ENCODE measurements around the gene COL4A2.

Gene COL4A2

GRCh38 chr13:110294146-110294545 is 12.9 kb upstream of the COL4A2 start:
- H3K27me3 ChIP-seq (ENCODE audit: insufficient read depth, low read length) = no peaks in the 10 kb centered on the region
- no peaks in the 10 kb centered on the region for H3K36me3 ChIP-seq (ENCODE audit: insufficient read depth, low read depth, low read length)
- peaks cover 8% of the 10 kb centered on the region; the same call in 1 of the 2 replicates for H3K4me1 ChIP-seq (ENCODE audit: insufficient read depth, low read length)
- H3K9me3 ChIP-seq (ENCODE audit: insufficient read depth, low read depth, low read length) = no peaks in the 10 kb centered on the region
- no peak overlapping the region for H3K4me3 ChIP-seq (ENCODE audit: low read length)
- H3K27ac ChIP-seq (ENCODE audit: low read length) = no peak overlapping the region
- no peak overlapping the region for H3K9ac ChIP-seq (ENCODE audit: low read depth, low read length)

DNA sequence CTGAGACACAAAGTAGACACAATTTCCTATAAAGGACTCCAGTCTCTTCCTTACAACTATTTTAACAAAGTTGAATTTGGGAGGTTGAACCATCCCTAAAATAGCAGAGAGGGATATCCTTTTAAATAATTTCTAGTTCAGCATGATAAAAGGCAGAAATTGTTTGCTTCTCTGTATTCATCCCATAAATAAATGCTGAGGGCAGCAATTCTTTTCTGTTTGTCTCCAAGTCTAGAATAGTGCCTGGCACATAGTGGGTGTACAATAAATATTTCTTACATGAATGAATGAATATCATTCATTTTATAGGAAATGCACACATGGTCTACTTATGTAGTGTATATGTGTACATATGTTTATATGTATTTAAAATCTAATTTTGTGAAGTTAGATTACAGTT is 12.5 kb upstream of the COL4A2 start:
- no peak overlapping the region for H3K4me3 ChIP-seq (ENCODE audit: low read length)
- no peak overlapping the region for H3K9ac ChIP-seq (ENCODE audit: low read depth, low read length)
- no peaks in the 10 kb centered on the region for H3K9me3 ChIP-seq (ENCODE audit: insufficient read depth, low read depth, low read length)
- no peaks in the 10 kb centered on the region for H3K36me3 ChIP-seq (ENCODE audit: insufficient read depth, low read depth, low read length)
- H3K4me1 ChIP-seq (ENCODE audit: insufficient read depth, low read length) = peaks cover 9% of the 10 kb centered on the region; the same call in 1 of the 2 replicates
- no peak overlapping the region for H3K27ac ChIP-seq (ENCODE audit: low read length)
- no peaks in the 10 kb centered on the region for H3K27me3 ChIP-seq (ENCODE audit: insufficient read depth, low read length)

DNA sequence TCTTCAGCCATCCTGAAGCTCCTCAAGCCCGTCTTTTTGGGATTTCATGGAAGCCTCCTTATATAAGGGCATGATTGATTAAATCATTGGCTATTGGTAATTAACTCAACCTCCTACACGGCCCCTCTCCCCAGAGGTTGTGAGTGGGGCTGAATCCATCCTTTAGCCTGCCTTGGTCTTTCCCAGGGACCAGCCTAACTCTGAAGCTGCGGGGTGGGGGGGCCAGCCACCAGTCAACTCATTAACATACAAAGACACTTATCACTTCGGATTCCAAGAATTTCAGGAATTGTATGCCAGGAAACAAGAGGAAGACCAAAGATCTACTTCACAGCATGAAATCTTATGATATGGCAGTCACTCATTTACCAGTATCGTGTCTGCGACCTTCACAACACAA is 10.1 kb upstream of the COL4A2 start:
- H3K36me3 ChIP-seq (ENCODE audit: insufficient read depth, low read depth, low read length) = no peaks in the 10 kb centered on the region

DNA sequence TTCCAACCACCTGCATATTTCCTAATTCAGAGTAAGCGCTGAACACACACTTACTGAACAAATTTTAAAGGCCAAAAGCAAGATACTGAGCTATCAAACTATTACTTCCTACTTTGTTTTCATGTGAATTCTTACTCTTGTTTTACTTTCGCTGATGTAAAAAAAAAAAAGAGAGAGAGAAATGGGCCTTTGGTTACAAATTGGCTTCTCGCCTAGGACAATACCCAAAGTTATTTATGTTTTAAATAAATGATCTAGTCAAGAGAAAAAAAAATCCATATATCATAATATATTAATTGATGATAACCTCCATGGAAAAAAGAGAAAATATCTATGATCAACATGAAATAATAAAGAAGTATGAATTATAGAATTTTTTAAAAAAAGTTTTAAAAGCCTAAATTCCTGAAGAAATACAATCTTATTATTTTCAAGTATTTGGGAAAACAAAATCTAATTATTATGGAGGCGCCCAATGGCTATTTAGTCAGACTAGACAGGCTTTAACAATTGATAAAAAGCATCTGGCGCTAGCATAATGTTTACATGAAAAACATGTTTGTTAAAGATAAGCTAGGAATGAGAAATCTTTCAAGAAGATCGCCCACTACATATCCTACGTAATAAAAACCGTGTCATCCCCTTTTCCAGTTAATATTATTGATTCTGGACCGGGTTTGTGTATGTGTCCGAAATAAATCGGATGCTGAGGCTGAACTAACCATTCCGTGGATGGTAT is 9.1 kb upstream of the COL4A2 start:
- Histone ChIP-seq H3K36me3 (ENCODE audit: insufficient read depth, low read depth, low read length) (no peaks in the 10 kb centered on the region), H3K4me1 (ENCODE audit: insufficient read depth, low read length) (peaks cover 9% of the 10 kb centered on the region; the same call in 1 of the 2 replicates), H3K9me3 (ENCODE audit: insufficient read depth, low read depth, low read length) (no peaks in the 10 kb centered on the region), H3K9ac (ENCODE audit: low read depth, low read length) (peak overlapping the region; percentile 50; the same call in 1 of the 2 replicates), H3K27me3 (ENCODE audit: insufficient read depth, low read length) (no peaks in the 10 kb centered on the region), H3K27ac (ENCODE audit: low read length) (no peak overlapping the region), H3K4me3 (ENCODE audit: low read length) (no peak overlapping the region)

More for the DNA sequence above, 10.1 kb upstream of the COL4A2 start:
- no peak overlapping the region for H3K4me3 ChIP-seq (ENCODE audit: low read length)
- no peaks in the 10 kb centered on the region for H3K27me3 ChIP-seq (ENCODE audit: insufficient read depth, low read length)
- no peak overlapping the region for H3K9ac ChIP-seq (ENCODE audit: low read depth, low read length)
- no peak overlapping the region for H3K27ac ChIP-seq (ENCODE audit: low read length)
- no peaks in the 10 kb centered on the region for H3K9me3 ChIP-seq (ENCODE audit: insufficient read depth, low read depth, low read length)
- peaks cover 9% of the 10 kb centered on the region; the same call in 1 of the 2 replicates for H3K4me1 ChIP-seq (ENCODE audit: insufficient read depth, low read length)

DNA sequence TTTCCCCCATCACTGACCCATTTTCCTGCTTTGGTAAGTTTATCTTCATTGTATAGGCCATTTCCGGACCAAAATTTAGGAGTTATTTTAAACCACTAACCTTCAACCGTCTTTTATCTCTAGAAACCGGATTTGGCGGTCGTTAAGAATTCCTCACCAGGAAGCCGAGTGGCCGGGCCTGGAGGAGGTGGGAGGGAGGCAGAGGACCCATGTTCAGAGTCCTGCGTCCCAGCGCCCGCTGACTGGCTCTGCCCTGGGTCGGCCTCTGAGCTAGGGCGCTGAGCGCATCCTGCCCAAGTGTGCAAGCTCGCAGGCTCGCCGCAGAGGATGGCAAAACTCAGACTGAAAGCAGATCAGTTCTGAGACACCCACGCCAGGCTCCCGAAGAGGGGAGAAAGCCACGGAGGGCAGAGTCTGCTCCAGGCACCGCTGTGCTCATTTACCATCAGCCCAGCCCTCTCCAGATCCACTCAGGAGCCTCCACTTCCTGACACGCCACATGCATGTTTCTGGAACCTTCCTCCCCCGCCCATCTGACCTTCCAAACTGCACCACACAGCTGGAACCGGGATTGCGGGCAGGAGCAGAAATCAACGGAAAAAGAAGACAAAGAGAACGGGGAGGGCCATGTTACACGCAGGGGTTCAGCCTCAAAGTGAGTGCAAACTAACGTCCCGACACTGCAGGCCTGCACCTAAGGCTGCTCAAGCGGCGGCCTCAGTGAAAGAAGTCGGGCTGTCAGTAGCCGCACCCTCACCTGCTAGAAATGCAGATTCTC is 8.4 kb upstream of the COL4A2 start:
- H3K9me3 ChIP-seq (ENCODE audit: insufficient read depth, low read depth, low read length) = no peaks in the 10 kb centered on the region
- no peaks in the 10 kb centered on the region for H3K27me3 ChIP-seq (ENCODE audit: insufficient read depth, low read length)
- H3K9ac ChIP-seq (ENCODE audit: low read depth, low read length) = peak overlapping the region; percentile 50; the same call in 1 of the 2 replicates
- peak overlapping the region; percentile 21; the same call in 1 of the 2 replicates for H3K4me3 ChIP-seq (ENCODE audit: low read length)
- peaks cover 9% of the 10 kb centered on the region; the same call in 1 of the 2 replicates for H3K4me1 ChIP-seq (ENCODE audit: insufficient read depth, low read length)
- H3K27ac ChIP-seq (ENCODE audit: low read length) = no peak overlapping the region
- H3K36me3 ChIP-seq (ENCODE audit: insufficient read depth, low read depth, low read length) = no peaks in the 10 kb centered on the region

DNA sequence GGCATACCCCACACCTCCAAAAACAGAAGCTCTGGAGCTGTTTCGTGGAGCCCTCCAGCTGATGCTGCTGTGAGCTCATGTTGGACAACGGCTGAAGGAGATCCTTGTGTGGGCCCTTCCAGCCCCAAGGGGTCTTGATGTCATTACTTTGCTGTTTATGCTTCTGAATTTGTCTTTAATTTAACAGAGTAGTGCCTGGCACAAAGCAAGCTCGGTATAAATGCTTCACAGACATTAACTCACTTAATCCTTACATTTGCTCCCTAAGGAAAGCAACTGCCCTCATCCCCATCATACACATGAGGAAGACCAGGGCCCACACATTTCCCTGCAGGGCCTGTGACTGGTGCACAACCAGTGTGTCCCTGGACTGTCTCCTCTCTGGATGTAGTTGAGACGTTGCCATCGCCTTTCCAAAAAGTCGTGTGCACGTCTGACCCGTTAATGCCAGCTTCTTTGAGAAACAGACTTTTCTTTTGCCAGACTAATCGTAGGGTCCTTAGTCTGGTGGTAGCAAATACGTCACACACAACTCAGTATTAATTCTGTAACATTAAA is 7.7 kb upstream of the COL4A2 start:
- no peaks in the 10 kb centered on the region for H3K36me3 ChIP-seq (ENCODE audit: insufficient read depth, low read depth, low read length)
- no peaks in the 10 kb centered on the region; the same call in 1 of the 2 replicates for H3K27me3 ChIP-seq (ENCODE audit: insufficient read depth, low read length)
- H3K9me3 ChIP-seq (ENCODE audit: insufficient read depth, low read depth, low read length) = no peaks in the 10 kb centered on the region
- no peak overlapping the region for H3K27ac ChIP-seq (ENCODE audit: low read length)
- no peak overlapping the region for H3K9ac ChIP-seq (ENCODE audit: low read depth, low read length)
- H3K4me1 ChIP-seq (ENCODE audit: insufficient read depth, low read length) = peaks cover 9% of the 10 kb centered on the region; the same call in 1 of the 2 replicates
- no peak overlapping the region for H3K4me3 ChIP-seq (ENCODE audit: low read length)

- H3K36me3 ChIP-seq (ENCODE audit: insufficient read depth, low read depth, low read length) = no peaks in the 10 kb centered on the region
- peaks cover 9% of the 10 kb centered on the region; the same call in 1 of the 2 replicates for H3K27me3 ChIP-seq (ENCODE audit: insufficient read depth, low read length)
- H3K9me3 ChIP-seq (ENCODE audit: insufficient read depth, low read depth, low read length) = no peaks in the 10 kb centered on the region
- peaks cover 9% of the 10 kb centered on the region; the same call in 1 of the 2 replicates for H3K4me1 ChIP-seq (ENCODE audit: insufficient read depth, low read length)
- H3K27ac ChIP-seq (ENCODE audit: low read length) = no peak overlapping the region
- H3K4me3 ChIP-seq (ENCODE audit: low read length) = no peak overlapping the region
- no peak overlapping the region for H3K9ac ChIP-seq (ENCODE audit: low read depth, low read length)
Measured at GRCh38 chr13:110300090-110300815, 6.8 kb upstream of the COL4A2 start.

DNA sequence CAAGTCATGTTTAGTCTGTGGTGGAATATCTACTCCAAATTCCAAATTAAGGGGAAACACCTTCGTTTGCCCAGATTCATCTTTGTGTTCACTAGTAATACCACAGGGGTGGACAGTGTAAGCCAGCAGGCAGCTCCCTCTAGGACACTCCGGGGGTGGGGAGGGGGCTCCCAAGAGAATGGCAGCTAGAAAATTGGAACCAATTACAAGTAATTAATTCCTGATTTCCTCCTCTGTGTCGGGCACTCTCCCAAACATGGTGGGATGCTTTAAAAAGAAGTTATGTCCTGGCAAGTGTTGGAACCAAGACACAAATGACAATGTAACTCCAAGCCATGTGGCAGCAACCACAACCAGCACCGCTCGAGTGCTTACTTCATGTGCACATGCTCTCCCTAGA is 6.0 kb upstream of the COL4A2 start:
- H3K27me3 ChIP-seq (ENCODE audit: insufficient read depth, low read length) = peaks cover 17% of the 10 kb centered on the region

GRCh38 chr13:110301606-110302553 is 5.2 kb upstream of the COL4A2 start:
- peaks cover 20% of the 10 kb centered on the region for H3K27me3 ChIP-seq (ENCODE audit: insufficient read depth, low read length)
- peaks cover 9% of the 10 kb centered on the region; the same call in 1 of the 2 replicates for H3K4me1 ChIP-seq (ENCODE audit: insufficient read depth, low read length)
- H3K9ac ChIP-seq (ENCODE audit: low read depth, low read length) = no peak overlapping the region
- no peak overlapping the region for H3K4me3 ChIP-seq (ENCODE audit: low read length)
- H3K36me3 ChIP-seq (ENCODE audit: insufficient read depth, low read depth, low read length) = no peaks in the 10 kb centered on the region
- no peak overlapping the region for H3K27ac ChIP-seq (ENCODE audit: low read length)
- H3K9me3 ChIP-seq (ENCODE audit: insufficient read depth, low read depth, low read length) = no peaks in the 10 kb centered on the region

More for the DNA sequence above, 6.0 kb upstream of the COL4A2 start:
- no peak overlapping the region for H3K27ac ChIP-seq (ENCODE audit: low read length)
- H3K9me3 ChIP-seq (ENCODE audit: insufficient read depth, low read depth, low read length) = no peaks in the 10 kb centered on the region
- peaks cover 9% of the 10 kb centered on the region; the same call in 1 of the 2 replicates for H3K4me1 ChIP-seq (ENCODE audit: insufficient read depth, low read length)
- no peaks in the 10 kb centered on the region for H3K36me3 ChIP-seq (ENCODE audit: insufficient read depth, low read depth, low read length)
- no peak overlapping the region for H3K9ac ChIP-seq (ENCODE audit: low read depth, low read length)
- no peak overlapping the region for H3K4me3 ChIP-seq (ENCODE audit: low read length)

DNA sequence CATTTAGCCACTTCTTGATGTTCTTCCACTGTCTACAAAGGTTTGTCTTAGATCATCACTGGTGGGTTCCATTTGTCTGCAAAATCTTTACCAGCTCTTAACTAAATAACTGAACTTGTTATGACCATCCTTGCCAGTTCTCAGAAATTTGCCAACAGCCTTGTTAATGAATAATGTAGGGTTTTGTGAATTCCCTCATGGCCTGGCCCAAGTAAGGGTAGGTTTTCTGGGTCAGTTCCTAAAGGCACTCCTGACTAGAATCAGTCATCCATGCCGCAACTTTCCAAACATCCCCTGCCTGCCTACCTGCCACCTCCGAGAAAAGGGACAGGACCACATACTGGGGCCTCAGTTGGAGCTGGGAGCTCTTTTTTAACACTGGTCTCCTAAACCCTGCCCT is 4.1 kb upstream of the COL4A2 start:
- H3K4me3 ChIP-seq (ENCODE audit: low read length) = no peak overlapping the region
- H3K9ac ChIP-seq (ENCODE audit: low read depth, low read length) = no peak overlapping the region
- H3K27ac ChIP-seq (ENCODE audit: low read length) = no peak overlapping the region
- H3K9me3 ChIP-seq (ENCODE audit: insufficient read depth, low read depth, low read length) = no peaks in the 10 kb centered on the region
- H3K27me3 ChIP-seq (ENCODE audit: insufficient read depth, low read length) = peaks cover 27% of the 10 kb centered on the region
- no peaks in the 10 kb centered on the region for H3K36me3 ChIP-seq (ENCODE audit: insufficient read depth, low read depth, low read length)
- H3K4me1 ChIP-seq (ENCODE audit: insufficient read depth, low read length) = peaks cover 9% of the 10 kb centered on the region; the same call in 1 of the 2 replicates

Measured in iPS-20b (cell line).